Activated CD4-positive, alpha-beta T cell treated with anti-CD3 and anti-CD28 coated beads for 36 hours (primary cell): ENCODE measurements around the gene RARB. TPM values are rescaled to one million over a fixed set of nuclear protein-coding genes. Genes with fewer than 3 reads are reported as not detected.

ENCODE experiments used
- ATAC-seq: fragments of 200-7000 bp; cut with Tn5 transposase; one replicate; pipeline ENCODE4 v1.10.0; 2021; ENCODE audit warnings: mild to moderate bottlenecking, moderate library complexity
- CTCF ChIA-PET: fragments of 350-600 bp; sonication (Branson Sonifier 250); formaldehyde crosslinking; loops from one replicate; lab custom pipeline; 2021; ENCODE audit warnings: antibody characterized with exemption; lab: Charles Lee
- POLR2A ChIA-PET: fragments of 350-600 bp; sonication (Branson Sonifier 250); formaldehyde crosslinking; loops from one replicate; lab custom pipeline; 2021; ENCODE audit warnings: antibody characterized with exemption, inconsistent platforms; lab: Charles Lee
- DNase-seq: peaks from one replicate; pipeline ENCODE4 v3.0.0-alpha.2; 2020
- H3K27ac Mint-ChIP-seq: one replicate; pipeline ENCODE4 v1.8.0; 2021; ENCODE audit warnings: mixed read lengths
- H3K27me3 Mint-ChIP-seq: one replicate; pipeline ENCODE4 v1.8.0; 2021; ENCODE audit warnings: mixed read lengths
- H3K36me3 Mint-ChIP-seq: one replicate; pipeline ENCODE4 v1.8.0; 2021; ENCODE audit warnings: low read depth, mixed read lengths
- H3K4me1 Mint-ChIP-seq: one replicate; pipeline ENCODE4 v1.8.0; 2021; ENCODE audit warnings: mixed read lengths
- H3K4me3 Mint-ChIP-seq: one replicate; pipeline ENCODE4 v1.8.0; 2021; ENCODE audit warnings: mild to moderate bottlenecking, moderate library complexity, mixed read lengths
- H3K9me3 Mint-ChIP-seq: one replicate; pipeline ENCODE4 v1.8.0; 2021; ENCODE audit warnings: low read depth, mixed read lengths
- intact Hi-C, 2 experiments: fragments of 100-400 bp; cut with DNase I in 1 of 2; cut with micrococcal nuclease in 1 of 2; formaldehyde crosslinking; loops; one replicate each; pipeline versions ENCODE4 v1.14.2 to v1.15.1; 2022 to 2024; cut with DNase I, micrococcal nuclease
- total RNA-seq, 2 experiments: library from RNA; stranded (reverse); gene quantifications; one replicate each; pipeline ENCODE4 v1.2.3, GENCODE V29; 2021

Gene RARB
- total RNA-seq, 2 experiments from 2014 or later = not detected

DNA sequence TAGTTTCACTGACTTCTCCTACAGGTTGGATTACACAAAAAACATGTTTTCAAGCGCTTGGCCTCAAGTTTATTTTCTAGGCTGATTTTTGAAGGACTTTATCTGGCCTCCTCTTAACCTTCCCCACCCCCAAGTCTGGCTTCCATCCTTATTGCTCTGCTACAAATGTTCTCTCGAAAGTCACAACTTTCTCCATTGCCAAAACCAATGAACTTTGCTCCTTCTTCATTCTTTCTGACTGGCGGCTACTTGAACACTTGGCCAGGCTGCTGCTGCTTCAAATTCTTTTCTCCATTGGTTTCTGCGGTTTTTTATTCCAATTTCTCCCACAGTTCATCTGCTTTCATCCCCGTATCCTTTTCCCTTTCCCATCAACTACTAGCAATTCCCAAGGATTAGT is 130.1 kb downstream of the RARB start:
- ATAC-seq (no peak), DNase-seq (no peak)
- Mint-ChIP-seq H3K4me3 (no peak overlapping the region), H3K27me3 (peaks cover 6% of the 10 kb centered on the region), H3K9me3 (no peaks in the 10 kb centered on the region), H3K27ac (no peak overlapping the region), H3K36me3 (no peaks in the 10 kb centered on the region), H3K4me1 (no peaks in the 10 kb centered on the region)
- ChIA-PET CTCF (interaction anchor here (0.8 kb wide), 1 partner anchor 8 kb away, joined by 3 read pairs; no protein-coding TSS in a partner anchor), POLR2A (no interaction called here)
- intact Hi-C loops = no loop called here

DNA sequence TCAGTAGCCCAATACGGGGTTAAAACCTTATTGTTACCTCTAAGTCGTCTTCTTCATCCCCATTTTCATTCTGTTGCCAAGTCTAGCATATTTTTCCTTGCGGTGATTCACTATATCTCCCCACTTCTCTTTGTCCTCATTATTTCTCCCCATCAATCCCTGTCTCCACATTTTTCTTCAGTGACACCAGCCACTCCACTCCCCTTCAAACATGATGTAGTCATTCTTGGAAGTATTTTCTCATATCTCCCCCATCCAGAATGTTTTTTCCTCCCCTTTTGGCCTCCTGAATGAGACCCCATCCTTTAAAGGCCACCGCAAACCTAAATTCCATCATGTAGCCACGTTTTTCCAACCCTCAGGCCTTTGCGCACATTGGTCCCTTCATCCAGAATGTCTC is 130.7 kb downstream of the RARB start:
- intact Hi-C loops = no loop called here
- H3K27me3 Mint-ChIP-seq = peaks cover 5% of the 10 kb centered on the region
- H3K9me3 Mint-ChIP-seq = no peaks in the 10 kb centered on the region

DNA sequence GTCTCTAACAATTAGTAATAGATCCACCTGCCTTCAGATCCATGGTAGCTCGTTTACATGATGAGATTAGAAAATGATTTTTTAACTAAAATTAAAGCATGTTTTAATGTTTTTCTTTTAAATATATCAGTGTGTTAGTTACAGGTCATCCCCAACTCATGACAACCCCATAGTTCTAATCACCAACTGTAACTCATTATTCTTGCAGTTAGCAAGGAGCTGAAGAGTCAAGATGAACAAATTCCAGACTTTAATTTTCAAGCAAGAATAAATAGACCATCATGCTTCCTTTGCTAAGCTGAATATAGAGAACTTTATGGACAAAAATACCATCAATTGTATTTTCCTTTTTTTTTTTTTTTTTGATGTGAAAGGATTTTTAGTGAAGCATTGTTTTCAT is 135.5 kb downstream of the RARB start:
- H3K36me3 Mint-ChIP-seq = no peaks in the 10 kb centered on the region
- H3K4me1 Mint-ChIP-seq = no peaks in the 10 kb centered on the region
- ChIA-PET CTCF (no interaction called here), POLR2A (no interaction called here)
- peaks cover 3% of the 10 kb centered on the region for H3K27me3 Mint-ChIP-seq
- H3K9me3 Mint-ChIP-seq = no peaks in the 10 kb centered on the region
- ATAC-seq = no peak
- no peak for DNase-seq
- no peak overlapping the region for H3K4me3 Mint-ChIP-seq
- H3K27ac Mint-ChIP-seq = no peak overlapping the region
- intact Hi-C loops = no loop called here

More for the DNA sequence above, 130.7 kb downstream of the RARB start:
- ATAC-seq (no peak), DNase-seq (no peak)
- CTCF ChIA-PET = no interaction called here
- no peak overlapping the region for H3K4me3 Mint-ChIP-seq
- H3K36me3 Mint-ChIP-seq = no peaks in the 10 kb centered on the region
- H3K27ac Mint-ChIP-seq = no peak overlapping the region
- H3K4me1 Mint-ChIP-seq = no peaks in the 10 kb centered on the region
- POLR2A ChIA-PET = no interaction called here

DNA sequence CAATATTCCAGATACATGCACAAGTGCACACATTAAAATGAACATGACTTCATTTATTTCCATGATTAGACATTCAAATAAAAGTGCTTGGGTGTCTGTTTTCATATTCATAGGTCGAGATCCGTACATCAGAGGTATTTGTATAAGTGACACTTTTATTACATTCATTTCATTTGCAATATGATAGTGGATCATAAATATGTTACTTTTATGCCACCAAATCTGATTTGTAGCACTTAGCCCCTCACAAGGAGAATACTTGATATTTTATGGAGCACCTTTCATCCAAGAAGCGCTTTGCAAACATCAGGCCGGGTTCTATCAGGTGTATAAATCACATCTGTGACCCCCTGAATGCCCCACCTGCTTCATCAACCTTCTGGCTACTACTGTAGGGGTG is 136.0 kb downstream of the RARB start:
- Mint-ChIP-seq H3K4me1 (no peaks in the 10 kb centered on the region), H3K4me3 (no peak overlapping the region), H3K36me3 (no peaks in the 10 kb centered on the region), H3K27ac (no peak overlapping the region), H3K27me3 (peaks cover 3% of the 10 kb centered on the region), H3K9me3 (no peaks in the 10 kb centered on the region)
- ATAC-seq = no peak
- POLR2A ChIA-PET = no interaction called here
- CTCF ChIA-PET = no interaction called here
- intact Hi-C loops = no loop called here
- DNase-seq = no peak

DNA sequence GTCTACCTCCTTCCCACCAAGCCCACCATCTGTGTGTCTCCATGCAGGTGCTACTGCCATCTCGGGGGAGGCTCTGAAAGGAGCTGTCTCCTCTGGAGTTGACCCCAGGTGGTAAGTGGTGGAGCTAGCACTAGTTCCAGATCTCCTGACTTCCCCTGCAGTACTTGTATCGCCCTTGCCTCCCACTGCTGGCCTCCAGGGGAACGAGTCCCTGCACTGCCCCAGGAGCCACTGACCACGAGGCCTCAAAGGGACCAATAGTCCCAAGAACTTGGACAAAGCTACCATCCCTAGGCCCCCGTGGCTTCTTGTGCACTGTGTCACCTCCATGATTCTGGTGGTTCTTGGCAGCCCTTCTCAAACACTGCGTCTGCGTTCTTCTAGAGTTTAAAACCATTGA is 137.7 kb downstream of the RARB start:
- ATAC-seq (no peak), DNase-seq (no peak)
- Mint-ChIP-seq H3K4me1 (no peaks in the 10 kb centered on the region), H3K27ac (no peak overlapping the region), H3K4me3 (no peak overlapping the region), H3K27me3 (peaks cover 3% of the 10 kb centered on the region), H3K9me3 (no peaks in the 10 kb centered on the region), H3K36me3 (no peaks in the 10 kb centered on the region)
- POLR2A ChIA-PET = no interaction called here
- CTCF ChIA-PET = interaction anchor here (0.6 to 1.0 kb wide), 2 partner anchors 8 to 28 kb away, joined by 3 read pairs; no protein-coding TSS in a partner anchor
- intact Hi-C loops = no loop called here

DNA sequence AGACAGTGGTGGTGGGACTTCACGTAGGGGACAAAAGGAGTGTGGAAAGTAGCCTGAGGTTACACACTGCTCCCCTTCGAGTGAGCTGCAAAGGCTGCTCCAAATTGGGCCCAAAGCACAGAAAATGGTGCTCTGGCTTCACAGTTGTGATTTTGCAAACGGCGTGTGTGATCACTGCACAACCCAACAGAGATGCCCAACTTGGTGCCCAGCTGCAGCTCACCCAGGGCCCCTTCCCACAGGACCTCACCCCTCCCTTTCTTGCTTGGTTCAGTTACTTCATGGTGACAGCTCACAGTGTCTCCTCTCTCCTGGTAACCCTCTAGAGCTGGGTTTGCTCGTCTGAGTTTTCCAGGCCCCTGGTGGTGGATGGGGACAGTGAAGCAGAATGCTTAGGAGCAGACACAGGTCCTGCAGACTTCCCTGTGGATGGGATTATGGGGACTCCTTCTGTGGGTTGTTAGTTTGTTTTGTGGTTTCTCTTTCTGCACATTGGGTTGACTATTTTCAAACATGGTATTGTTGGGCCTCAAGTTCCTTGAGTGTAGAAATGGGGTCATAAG is 138.4 kb downstream of the RARB start:
- no peak for DNase-seq
- Mint-ChIP-seq H3K4me1 (no peaks in the 10 kb centered on the region), H3K27me3 (peaks cover 3% of the 10 kb centered on the region), H3K9me3 (no peaks in the 10 kb centered on the region), H3K27ac (no peak overlapping the region), H3K4me3 (no peak overlapping the region), H3K36me3 (no peaks in the 10 kb centered on the region)
- CTCF ChIA-PET = interaction anchor here (0.6 to 1.0 kb wide), 3 partner anchors 9 to 1401 kb away, joined by 3 read pairs; no protein-coding TSS in a partner anchor
- POLR2A ChIA-PET = no interaction called here
- intact Hi-C loops = no loop called here
- no peak for ATAC-seq

DNA sequence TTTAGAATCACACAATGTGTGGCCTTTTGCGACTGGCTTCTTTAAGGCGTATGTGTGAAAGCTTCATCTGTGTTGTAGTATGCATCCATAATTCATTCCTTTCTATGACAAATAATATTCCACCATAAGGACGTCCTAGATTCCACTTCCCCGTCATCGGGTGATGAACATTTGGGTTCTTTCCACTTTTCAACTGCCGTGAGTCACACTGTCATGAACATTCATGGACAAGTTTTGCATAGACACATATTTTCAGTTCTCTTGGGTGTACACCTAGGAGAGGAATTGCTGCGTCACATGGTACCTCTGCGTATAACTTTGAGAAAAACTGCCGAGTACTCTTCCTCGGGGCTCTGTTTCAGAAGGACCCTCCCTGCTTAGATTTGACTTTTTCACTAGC is 139.3 kb downstream of the RARB start:
- CTCF ChIA-PET = interaction anchor here (1.1 kb wide), 1 partner anchor 35 kb away, joined by 3 read pairs; no protein-coding TSS in a partner anchor
- intact Hi-C loops = no loop called here
- DNase-seq = no peak

DNA sequence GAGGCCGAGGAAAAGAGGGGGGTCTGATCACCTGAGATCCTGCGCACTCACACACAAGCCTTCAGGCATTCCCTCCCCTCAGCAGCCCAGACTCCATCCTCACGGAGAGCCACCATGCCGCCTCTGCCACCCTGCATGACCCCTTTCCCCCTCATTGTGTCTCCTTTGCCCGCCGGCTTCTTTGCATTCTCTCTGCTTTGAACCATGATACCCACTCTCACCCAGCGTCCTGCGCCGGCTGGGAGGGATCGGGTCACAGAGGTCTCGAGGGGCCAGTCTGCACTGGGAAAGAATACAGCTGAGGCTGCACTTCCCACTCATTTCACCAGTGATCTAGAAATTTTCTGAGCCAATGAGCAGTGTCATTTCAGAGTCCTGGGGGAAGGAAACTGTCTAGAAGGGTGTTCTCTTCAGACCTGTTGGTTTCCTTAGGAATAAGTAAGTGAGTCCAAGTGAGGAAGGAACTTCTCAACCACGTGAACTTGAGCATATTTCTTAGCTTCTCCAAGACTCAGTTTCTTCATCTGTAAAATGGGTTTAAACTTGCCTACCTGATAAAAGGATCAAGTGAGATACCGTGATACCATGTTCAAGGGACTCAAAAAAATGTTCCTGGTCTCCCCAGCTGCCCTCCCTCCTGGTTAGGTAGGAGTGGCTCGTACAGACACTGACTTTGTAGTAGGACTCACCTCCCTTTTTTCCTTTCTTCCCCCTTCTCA is 139.9 kb downstream of the RARB start:
- ATAC-seq (no peak), DNase-seq (no peak)
- ChIA-PET CTCF (interaction anchor here (1.1 kb wide), 1 partner anchor 35 kb away, joined by 3 read pairs; no protein-coding TSS in a partner anchor), POLR2A (no interaction called here)
- H3K4me1 Mint-ChIP-seq = no peaks in the 10 kb centered on the region
- no peaks in the 10 kb centered on the region for H3K36me3 Mint-ChIP-seq
- intact Hi-C loops = no loop called here
- no peaks in the 10 kb centered on the region for H3K27me3 Mint-ChIP-seq
- H3K27ac Mint-ChIP-seq = no peak overlapping the region
- no peak overlapping the region for H3K4me3 Mint-ChIP-seq
- no peaks in the 10 kb centered on the region for H3K9me3 Mint-ChIP-seq

More for the DNA sequence above, 139.3 kb downstream of the RARB start:
- no peaks in the 10 kb centered on the region for H3K36me3 Mint-ChIP-seq
- POLR2A ChIA-PET = no interaction called here
- ATAC-seq = no peak
- no peak overlapping the region for H3K4me3 Mint-ChIP-seq
- no peaks in the 10 kb centered on the region for H3K9me3 Mint-ChIP-seq
- no peaks in the 10 kb centered on the region for H3K4me1 Mint-ChIP-seq
- no peak overlapping the region for H3K27ac Mint-ChIP-seq
- H3K27me3 Mint-ChIP-seq = peaks cover under 1% of the 10 kb centered on the region

DNA sequence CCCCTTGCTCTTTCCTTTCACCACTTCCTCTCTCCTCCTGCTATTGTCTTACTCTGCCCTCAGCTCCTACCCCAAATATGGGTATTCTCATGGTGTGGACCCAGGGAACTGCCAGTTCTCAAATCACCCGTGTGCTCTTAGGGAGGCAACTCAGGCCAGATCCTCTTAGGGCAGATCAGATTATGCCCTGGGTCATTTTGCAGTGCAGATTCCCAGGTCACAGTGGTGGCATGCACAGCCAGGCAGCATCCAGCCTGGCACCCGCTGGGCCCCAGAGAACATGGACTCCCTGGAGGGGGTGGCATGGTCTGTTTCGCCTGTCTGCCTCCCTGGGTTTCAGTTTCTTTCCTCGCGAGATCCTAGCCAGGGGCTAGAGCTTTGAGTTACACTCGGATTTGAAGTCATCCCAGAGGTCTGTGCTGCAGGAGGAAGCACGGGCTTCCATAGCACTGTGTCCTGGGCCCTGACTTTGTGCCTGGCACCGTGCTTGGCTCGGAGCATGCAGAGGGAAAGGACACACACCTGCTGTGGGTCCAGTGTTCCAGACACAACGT is 140.5 kb downstream of the RARB start:
- Mint-ChIP-seq H3K4me1 (no peaks in the 10 kb centered on the region), H3K36me3 (no peaks in the 10 kb centered on the region), H3K27ac (no peak overlapping the region), H3K9me3 (no peaks in the 10 kb centered on the region), H3K4me3 (no peak overlapping the region), H3K27me3 (no peaks in the 10 kb centered on the region)
- DNase-seq (no peak), ATAC-seq (no peak)
- CTCF ChIA-PET = interaction anchor here (1.1 kb wide), 1 partner anchor 36 kb away, joined by 3 read pairs; no protein-coding TSS in a partner anchor
- POLR2A ChIA-PET = no interaction called here
- intact Hi-C loops = no loop called here

DNA sequence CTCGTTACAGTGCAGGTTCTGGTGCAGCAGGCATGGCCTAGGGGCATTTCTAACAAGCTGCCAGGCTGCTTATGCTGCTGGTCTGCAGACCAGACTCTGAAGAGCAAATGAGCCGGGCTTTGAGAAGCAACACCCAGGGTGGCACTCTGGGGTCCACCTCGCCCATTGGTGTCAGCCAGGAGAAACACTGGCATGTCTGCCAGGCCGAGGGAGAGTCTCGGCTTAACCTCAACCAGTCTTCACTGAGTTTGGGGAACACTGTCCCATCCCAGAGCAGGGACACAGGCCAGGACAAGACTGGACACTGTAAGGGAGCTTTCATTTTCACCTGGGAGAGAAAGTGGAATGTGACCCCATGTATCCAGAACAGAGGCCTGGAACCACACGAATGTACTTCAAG is 143.2 kb downstream of the RARB start:
- DNase-seq (no peak), ATAC-seq (no peak)
- Mint-ChIP-seq H3K27ac (no peak overlapping the region), H3K36me3 (no peaks in the 10 kb centered on the region), H3K9me3 (no peaks in the 10 kb centered on the region), H3K4me3 (no peak overlapping the region), H3K4me1 (no peaks in the 10 kb centered on the region), H3K27me3 (no peaks in the 10 kb centered on the region)
- CTCF ChIA-PET = no interaction called here
- POLR2A ChIA-PET = no interaction called here
- intact Hi-C loops = no loop called here

DNA sequence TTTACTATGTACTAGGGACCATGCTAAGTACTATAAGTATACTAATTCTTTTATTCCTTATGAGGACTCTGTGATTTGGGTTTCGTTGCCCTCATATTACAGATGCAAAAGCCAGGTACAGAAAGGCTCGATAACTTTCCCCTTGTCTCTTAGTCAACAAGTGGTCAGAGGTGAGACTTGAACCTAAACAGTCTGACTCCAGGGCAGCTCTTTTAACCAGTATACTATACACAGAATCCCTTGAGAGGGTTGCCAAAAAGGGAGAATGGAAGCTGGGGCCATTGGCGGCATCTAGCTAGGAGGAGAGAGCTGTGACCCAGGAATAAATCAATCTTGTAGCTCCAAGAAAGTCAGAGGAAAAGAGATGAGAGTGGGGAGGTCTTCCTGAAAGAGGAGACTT is 144.3 kb downstream of the RARB start:
- no peak for ATAC-seq
- H3K4me3 Mint-ChIP-seq = no peak overlapping the region
- no peak for DNase-seq
- H3K4me1 Mint-ChIP-seq = no peaks in the 10 kb centered on the region
- no peaks in the 10 kb centered on the region for H3K27me3 Mint-ChIP-seq
- POLR2A ChIA-PET = no interaction called here
- CTCF ChIA-PET = interaction anchor here (0.6 to 0.7 kb wide), 2 partner anchors 15 to 865 kb away, joined by 3 to 4 read pairs; no protein-coding TSS in a partner anchor
- intact Hi-C loops = no loop called here
- H3K9me3 Mint-ChIP-seq = no peaks in the 10 kb centered on the region
- H3K36me3 Mint-ChIP-seq = no peaks in the 10 kb centered on the region
- H3K27ac Mint-ChIP-seq = no peak overlapping the region
